Fibroblast of lung (primary cell): ENCODE results near the gene CLCA4. TPM values are rescaled to one million over a fixed set of nuclear protein-coding genes. Genes with fewer than 3 reads are reported as not detected.

Experiments
- DNase-seq, 2 donors: peaks; one replicate each; pipeline versions ENCODE4 v3.0.0 to v3.0.0-alpha.2; 2010; ENCODE audit warnings: low read depth in 2 of 2
- H2AFZ ChIP-seq: 2 replicates; pipeline ENCODE4 v1.5.1; 2012; ENCODE audit warnings: low read length, control low read depth, inconsistent platforms
- H3K27ac ChIP-seq: 2 replicates; pipeline ENCODE4 v1.5.1; 2011; ENCODE audit warnings: low read length, control low read depth; ENCODE audit not compliant: insufficient read depth
- H3K27me3 ChIP-seq: 2 replicates; pipeline ENCODE4 v1.5.1; 2011; ENCODE audit warnings: mild to moderate bottlenecking, low read length; ENCODE audit not compliant: control insufficient read depth, insufficient read depth
- H3K36me3 ChIP-seq: 2 replicates; pipeline ENCODE4 v1.5.1; 2011; ENCODE audit warnings: low read length; ENCODE audit not compliant: control insufficient read depth, insufficient read depth
- H3K4me1 ChIP-seq: 2 replicates; pipeline ENCODE4 v1.5.1; 2011; ENCODE audit warnings: low read length; ENCODE audit not compliant: control insufficient read depth, insufficient read depth; ENCODE audit errors: extremely low read depth
- H3K4me2 ChIP-seq: 2 replicates; pipeline ENCODE4 v1.5.1; 2011; ENCODE audit warnings: low read length, control low read depth; ENCODE audit not compliant: insufficient read depth; ENCODE audit errors: extremely low read depth
- H3K4me3 ChIP-seq, 4 experiments: fragments of 200-600 bp in 1 of 4; sonication (generic) in 1 of 4; replicated peaks in 1 of 4; 2 replicates each; pipeline ENCODE4 v1.5.1; 2011 to 2016; ENCODE audit warnings: low read length in 4 of 4, low read depth in 3 of 4, mild to moderate bottlenecking in 3 of 4, control low read depth in 2 of 4, inconsistent platforms in 1 of 4, mixed read lengths in 1 of 4; ENCODE audit not compliant: insufficient read depth in 1 of 4; ENCODE audit errors: control extremely low read depth in 1 of 4
- H3K79me2 ChIP-seq: 2 replicates; pipeline ENCODE4 v1.5.1; 2012; ENCODE audit warnings: mild to moderate bottlenecking, low read length, inconsistent platforms; ENCODE audit not compliant: control insufficient read depth, insufficient read depth
- H3K9ac ChIP-seq: 2 replicates; pipeline ENCODE4 v1.5.1; 2011; ENCODE audit warnings: mild to moderate bottlenecking, low read length, control low read depth; ENCODE audit not compliant: insufficient read depth
- H3K9me3 ChIP-seq: 2 replicates; pipeline ENCODE4 v1.5.1; 2012; ENCODE audit warnings: low read depth, low read length; ENCODE audit not compliant: control insufficient read depth, insufficient read depth
- H4K20me1 ChIP-seq: 2 replicates; pipeline ENCODE4 v1.5.1; 2011; ENCODE audit warnings: low read length; ENCODE audit not compliant: control insufficient read depth, insufficient read depth; ENCODE audit errors: extremely low read depth
- EZH2 ChIP-seq: IDR thresholded peaks from 2 replicates; pipeline ENCODE4 v1.5.1; 2012; ENCODE audit warnings: low read length, control low read depth, mild to moderate bottlenecking; ENCODE audit errors: missing control alignments
- polyA plus RNA-seq, 2 donors: library from polyadenylated mRNA; depleted of rRNA in 1 of 2; stranded (reverse) in 1 of 2; unstranded in 1 of 2; fragments of >200 nt; gene quantifications; 2 replicates each; pipeline ENCODE4 v1.2.1, GENCODE V29; 2011 to 2012; ENCODE audit warnings: missing spikeins in 1 of 2
- total RNA-seq: library from RNA; depleted of rRNA; stranded (reverse); fragments of >200 nt; gene quantifications from 2 replicates; pipeline ENCODE4 v1.2.1, GENCODE V29; 2014
- TF ChIP-seq, protein P1 (sequence below), 2 donors: IDR thresholded peaks in 1 of 2; conservative IDR thresholded peaks in 1 of 2; 1 replicate in 1 of 2; 2 replicates in 1 of 2; pipeline ENCODE4 v1.5.1; 2011 to 2012; ENCODE audit warnings: low read length in 2 of 2, control low read depth in 1 of 2, inconsistent platforms in 1 of 2, low read depth in 1 of 2, mild to moderate bottlenecking in 1 of 2

Gene CLCA4
- total and polyA plus RNA-seq, 2 donors (not counting 1 experiment from before 2014, with no cell fraction given), result not detected

DNA sequence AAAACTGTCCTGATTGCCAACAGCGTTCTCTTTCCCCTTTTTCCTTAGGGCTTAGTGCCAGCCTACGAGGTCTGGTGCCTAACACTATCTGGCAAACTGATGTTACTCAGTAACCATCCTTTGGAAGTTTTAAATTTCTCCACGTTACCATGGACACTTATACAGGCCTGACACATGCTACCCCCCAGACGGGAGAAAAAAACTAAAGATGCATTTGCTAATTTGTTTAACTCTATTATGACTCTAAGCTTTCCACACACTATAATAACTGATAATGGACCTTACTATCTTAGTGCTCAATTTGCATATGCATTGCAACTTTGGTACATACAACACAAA, 41.3 kb upstream of the CLCA4 start:
- Histone ChIP-seq H3K4me2 (no peak overlapping the region), H3K9me3 (no peaks in the 10 kb centered on the region), H3K4me3 (no peak overlapping the region), H3K4me1 (peaks cover 4% of the 10 kb centered on the region), H3K27ac (no peak overlapping the region), H4K20me1 (no peaks in the 10 kb centered on the region), H3K36me3 (no peaks in the 10 kb centered on the region), H3K79me2 (no peaks in the 10 kb centered on the region), H3K27me3 (no peaks in the 10 kb centered on the region), H3K9ac (no peak overlapping the region), H2AFZ (no peak overlapping the region)
- TF ChIP-seq, protein P1, sequence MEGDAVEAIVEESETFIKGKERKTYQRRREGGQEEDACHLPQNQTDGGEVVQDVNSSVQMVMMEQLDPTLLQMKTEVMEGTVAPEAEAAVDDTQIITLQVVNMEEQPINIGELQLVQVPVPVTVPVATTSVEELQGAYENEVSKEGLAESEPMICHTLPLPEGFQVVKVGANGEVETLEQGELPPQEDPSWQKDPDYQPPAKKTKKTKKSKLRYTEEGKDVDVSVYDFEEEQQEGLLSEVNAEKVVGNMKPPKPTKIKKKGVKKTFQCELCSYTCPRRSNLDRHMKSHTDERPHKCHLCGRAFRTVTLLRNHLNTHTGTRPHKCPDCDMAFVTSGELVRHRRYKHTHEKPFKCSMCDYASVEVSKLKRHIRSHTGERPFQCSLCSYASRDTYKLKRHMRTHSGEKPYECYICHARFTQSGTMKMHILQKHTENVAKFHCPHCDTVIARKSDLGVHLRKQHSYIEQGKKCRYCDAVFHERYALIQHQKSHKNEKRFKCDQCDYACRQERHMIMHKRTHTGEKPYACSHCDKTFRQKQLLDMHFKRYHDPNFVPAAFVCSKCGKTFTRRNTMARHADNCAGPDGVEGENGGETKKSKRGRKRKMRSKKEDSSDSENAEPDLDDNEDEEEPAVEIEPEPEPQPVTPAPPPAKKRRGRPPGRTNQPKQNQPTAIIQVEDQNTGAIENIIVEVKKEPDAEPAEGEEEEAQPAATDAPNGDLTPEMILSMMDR (conservative IDR thresholded peaks at IDR 0.05 in 1 of 2, IDR thresholded peaks at IDR 0.05 in 1 of 2; ENCODE audit: low read depth in 1 of 2, low read length in 2 of 2), result no peak
- TF ChIP-seq EZH2, result no peak
- no peak for DNase-seq

DNA sequence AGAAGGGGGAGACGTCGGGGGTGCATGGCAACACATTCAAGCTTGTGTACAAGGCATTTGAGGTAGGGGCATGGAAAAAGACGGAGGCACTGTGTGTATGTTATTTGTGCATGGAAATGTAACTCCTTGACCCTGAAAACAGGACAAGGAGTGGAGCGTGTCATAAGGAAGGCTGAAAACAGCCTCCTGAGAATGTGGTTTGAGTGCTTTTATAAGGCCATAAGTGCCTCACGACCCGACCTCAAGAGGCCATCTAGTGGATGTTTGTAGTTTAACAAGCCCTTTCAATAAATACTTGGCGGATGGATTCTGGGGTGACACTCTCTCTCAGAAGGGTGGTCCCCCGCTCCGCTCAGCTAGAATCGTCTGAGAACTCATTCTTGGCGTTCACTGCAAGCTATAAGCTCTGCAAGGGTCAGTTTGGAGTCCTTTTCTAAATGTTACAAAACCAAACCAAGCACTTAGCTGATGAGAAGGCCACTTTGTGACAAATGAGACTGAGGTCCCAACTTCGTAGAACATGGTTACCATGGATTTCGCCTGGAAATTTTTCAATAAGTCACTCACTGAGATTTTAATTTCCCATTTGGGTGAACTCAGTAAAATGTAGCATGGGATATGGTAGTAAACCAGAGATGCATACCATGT, 38.8 kb upstream of the CLCA4 start:
- H3K4me1 ChIP-seq, result peaks cover 4% of the 10 kb centered on the region
- H4K20me1 ChIP-seq, result no peaks in the 10 kb centered on the region
- no peaks in the 10 kb centered on the region for H3K36me3 ChIP-seq
- TF ChIP-seq, protein P1 (conservative IDR thresholded peaks at IDR 0.05 in 1 of 2, IDR thresholded peaks at IDR 0.05 in 1 of 2; ENCODE audit: low read depth in 1 of 2, low read length in 2 of 2), result peak; percentile 54
- TF ChIP-seq EZH2, result no peak
- peak overlapping the region; percentile 37 for H2AFZ ChIP-seq
- H3K4me3 ChIP-seq, result no peak overlapping the region
- no peak overlapping the region for H3K9ac ChIP-seq
- H3K79me2 ChIP-seq, result no peaks in the 10 kb centered on the region
- H3K9me3 ChIP-seq, result no peaks in the 10 kb centered on the region
- DNase-seq, result peak; percentile 30 to 65
- H3K4me2 ChIP-seq, result peak overlapping the region; percentile 57
- no peak overlapping the region for H3K27ac ChIP-seq
- H3K27me3 ChIP-seq, result no peaks in the 10 kb centered on the region

DNA sequence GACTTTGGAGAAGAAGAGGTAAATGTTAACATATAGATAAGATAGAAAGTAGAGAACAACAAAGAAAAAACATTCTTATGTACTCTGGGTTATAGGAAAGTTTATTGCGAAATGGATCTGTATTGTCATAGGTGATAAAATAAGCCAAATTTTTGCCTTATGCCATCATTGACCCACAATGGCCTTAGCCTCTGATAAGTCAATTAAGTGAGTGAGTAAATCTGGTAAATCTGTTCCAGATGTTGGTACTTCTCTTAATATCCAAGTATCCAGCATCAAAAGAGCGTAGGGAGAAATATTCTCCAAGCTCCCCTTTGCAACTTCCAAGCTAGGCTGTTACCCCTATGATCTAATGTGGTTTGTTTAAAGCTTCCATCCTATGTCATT, 38.3 kb upstream of the CLCA4 start:
- no peaks in the 10 kb centered on the region for H3K36me3 ChIP-seq
- no peaks in the 10 kb centered on the region for H3K79me2 ChIP-seq
- H4K20me1 ChIP-seq, result no peaks in the 10 kb centered on the region
- no peak overlapping the region for H2AFZ ChIP-seq
- peaks cover 4% of the 10 kb centered on the region for H3K4me1 ChIP-seq
- no peak overlapping the region for H3K4me2 ChIP-seq
- peak in 1 of 2 donors; percentile 18 for DNase-seq
- H3K27ac ChIP-seq, result no peak overlapping the region
- H3K9me3 ChIP-seq, result no peaks in the 10 kb centered on the region
- no peak overlapping the region for H3K9ac ChIP-seq
- H3K27me3 ChIP-seq, result no peaks in the 10 kb centered on the region
- TF ChIP-seq, protein P1 (conservative IDR thresholded peaks at IDR 0.05 in 1 of 2, IDR thresholded peaks at IDR 0.05 in 1 of 2; ENCODE audit: low read depth in 1 of 2, low read length in 2 of 2), result no peak
- no peak for TF ChIP-seq EZH2
- no peak overlapping the region for H3K4me3 ChIP-seq
